HepG2 (cell line): Measurements from ENCODE around the gene EPHB6. TPM values are rescaled to one million over a fixed set of nuclear protein-coding genes. Genes with fewer than 3 reads are reported as not detected.

Source experiments
- ATAC-seq: fragments of 200-7000 bp; cut with Tn5 transposase; 3 replicates; pipeline ENCODE4 v1.9.1; 2020; ENCODE audit warnings: mild to moderate bottlenecking, moderate library complexity
- BruUV-seq: library from RNA; stranded (reverse); fragments of 400-500 nt; replicated peaks from 2 replicates; lab custom pipeline; 2021; lab: Mats Ljungman, UMichigan
- CTCF ChIA-PET: fragments of 300-600 bp; formaldehyde crosslinking; extraction: SDS; loops from one replicate; lab custom pipeline; 2021; ENCODE audit warnings: low total read pairs, inconsistent platforms, low intra/inter-chr PET ratio; lab: Yijun Ruan, JAX
- POLR2A ChIA-PET: fragments of 350-600 bp; sonication (Branson Sonifier 250); formaldehyde crosslinking; loops from one replicate; lab custom pipeline; 2020; ENCODE audit warnings: antibody characterized with exemption, inconsistent platforms; lab: Yijun Ruan, JAX
- DNase-seq: peaks from one replicate; pipeline ENCODE4 v3.0.0-alpha.2; 2015; ENCODE audit warnings: low spot score
- FAIRE-seq: peaks from 3 replicates; lab custom pipeline; 2011; peaks lifted over from hg19 to GRCh38; lab: Jason Lieb, UNC
- H2AFZ ChIP-seq: one replicate; pipeline ENCODE4 v1.6.1; 2011; ENCODE audit warnings: low read length, inconsistent platforms
- H3K27ac ChIP-seq: fragments of 300-600 bp; 3 replicates; pipeline ENCODE4 v1.8.0; 2011; ENCODE audit warnings: mixed run types, mild to moderate bottlenecking, mixed read lengths, low read length, inconsistent platforms; ENCODE audit not compliant: insufficient read depth; ENCODE audit errors: extremely low read length
- H3K27me3 ChIP-seq, 2 experiments: fragments of 200-600 bp in 1 of 2; 2 replicates in 1 of 2; 3 replicates in 1 of 2; pipeline versions ENCODE4 v1.6.0 to v1.8.0; 2011; ENCODE audit warnings: low read length in 2 of 2, mild to moderate bottlenecking in 2 of 2, moderate library complexity in 2 of 2, inconsistent platforms in 1 of 2; ENCODE audit not compliant: insufficient read depth in 2 of 2, control insufficient read depth in 1 of 2
- H3K36me3 ChIP-seq, 2 experiments: fragments of 200-600 bp in 1 of 2; replicated peaks in 1 of 2; 2 replicates in 1 of 2; 3 replicates in 1 of 2; pipeline versions ENCODE4 v1.5.1 to v1.8.0; 2011; ENCODE audit warnings: low read length in 2 of 2, inconsistent platforms in 1 of 2; ENCODE audit not compliant: insufficient read depth in 2 of 2, control insufficient read depth in 1 of 2
- H3K4me1 ChIP-seq: 2 replicates; pipeline ENCODE4 v1.5.1; 2012; ENCODE audit warnings: low read length, inconsistent platforms; ENCODE audit not compliant: insufficient read depth
- H3K4me2 ChIP-seq: 2 replicates; pipeline ENCODE4 v1.6.0; 2011; ENCODE audit warnings: low read depth, low read length, inconsistent platforms
- H3K4me3 ChIP-seq, 3 experiments: fragments of 200-600 bp in 1 of 3; sonication (generic), shearing (Covaris generic) in 1 of 3; replicated peaks in 1 of 3; 2 replicates each; pipeline ENCODE4 v1.5.1; 2011 to 2016; ENCODE audit warnings: low read length in 3 of 3, inconsistent platforms in 2 of 3, low read depth in 2 of 3, mild to moderate bottlenecking in 2 of 3, control low read depth in 1 of 3, mixed read lengths in 1 of 3; ENCODE audit not compliant: insufficient read depth in 1 of 3
- H3K79me2 ChIP-seq: one replicate; pipeline ENCODE4 v1.6.1; 2011; ENCODE audit warnings: low read length, inconsistent platforms; ENCODE audit not compliant: insufficient read depth
- H3K9ac ChIP-seq: 2 replicates; pipeline ENCODE4 v1.6.0; 2011; ENCODE audit warnings: mild to moderate bottlenecking, low read depth, low read length, inconsistent platforms; ENCODE audit not compliant: insufficient read depth
- H3K9me3 ChIP-seq: 2 replicates; pipeline ENCODE4 v1.5.1; 2012; ENCODE audit warnings: mild to moderate bottlenecking, low read length
- H4K20me1 ChIP-seq: 2 replicates; pipeline ENCODE4 v1.6.0; 2011; ENCODE audit warnings: inconsistent platforms, mild to moderate bottlenecking, low read length, moderate library complexity; ENCODE audit not compliant: insufficient read depth
- BRCA1 ChIP-seq: sonication (generic); formaldehyde crosslinking; IDR thresholded peaks from 2 replicates; pipeline ENCODE4 v1.4.0; 2020; ENCODE audit warnings: missing genetic modification reagents
- CCAR2 ChIP-seq: fragments of 200-400 bp; formaldehyde crosslinking; optimal IDR thresholded peaks from 2 replicates; pipeline ENCODE3; 2018; ENCODE audit warnings: low read depth, mild to moderate bottlenecking, low read length, moderate library complexity
- HDAC2 ChIP-seq: sonication (generic); formaldehyde crosslinking; IDR thresholded peaks from 2 replicates; pipeline ENCODE4 v1.4.0; 2020; ENCODE audit warnings: missing genetic modification reagents
- HOMEZ ChIP-seq: IDR thresholded peaks from 2 replicates; pipeline ENCODE4 v1.6.1; 2016; ENCODE audit warnings: low read depth
- MAFK ChIP-seq, 2 experiments: IDR thresholded peaks in 1 of 2; conservative IDR thresholded peaks in 1 of 2; 2 replicates each; pipeline ENCODE4 v1.6.1; 2011; ENCODE audit warnings: improper control_type of control experiment in 2 of 2, low read length in 2 of 2
- MYNN ChIP-seq: sonication (generic); formaldehyde crosslinking; IDR thresholded peaks from 2 replicates; pipeline ENCODE4 v1.4.0; 2020; ENCODE audit warnings: mild to moderate bottlenecking, low read depth, missing genetic modification reagents
- NCOR1 ChIP-seq: fragments of 200-600 bp; sonication (generic); IDR thresholded peaks from 2 replicates; pipeline ENCODE4 v1.7.0; 2017; ENCODE audit warnings: antibody characterized with exemption, low read length, borderline replicate concordance
- STAG1 ChIP-seq: sonication (generic); formaldehyde crosslinking; IDR thresholded peaks from 2 replicates; pipeline ENCODE4 v1.4.0; 2020; ENCODE audit warnings: missing genetic modification reagents
- ZBTB42 ChIP-seq: sonication (generic); formaldehyde crosslinking; IDR thresholded peaks from 2 replicates; pipeline ENCODE4 v1.5.0; 2020; ENCODE audit warnings: mild to moderate bottlenecking, missing genetic modification reagents
- ZNF143 ChIP-seq: sonication (generic); formaldehyde crosslinking; IDR thresholded peaks from 2 replicates; pipeline ENCODE4 v1.4.0; 2020; ENCODE audit warnings: missing genetic modification reagents
- ZNF224 ChIP-seq: sonication (generic); formaldehyde crosslinking; IDR thresholded peaks from 2 replicates; pipeline ENCODE4 v1.5.0; 2020; ENCODE audit warnings: mild to moderate bottlenecking, missing genetic modification reagents
- ZNF780A ChIP-seq: sonication (generic); formaldehyde crosslinking; IDR thresholded peaks from 2 replicates; pipeline ENCODE4 v1.8.0; 2022; ENCODE audit warnings: mild to moderate bottlenecking, missing genetic modification reagents, moderate library complexity
- WGBS: methylation state at CpG from one replicate; pipeline ENCODE4 v1.1.6; 2017; ENCODE audit warnings: low lambda C conversion rate; 5-methylcytosine and 5-hydroxymethylcytosine counted together
- in situ Hi-C: cut with HindIII; loops from 2 replicates; pipeline ENCODE4 v1.10.0; 2017; ENCODE audit warnings: low pct_unique_long_range_greater_than_20kb; ENCODE audit not compliant: extremely low pct_ligation_motif_present
- intact Hi-C: fragments of 100-400 bp; cut with micrococcal nuclease; formaldehyde crosslinking; loops from one replicate; pipeline ENCODE4 v1.10.0; 2022; ENCODE audit not compliant: unreplicated experiment
- polyA plus RNA-seq, 8 experiments: library from polyadenylated mRNA; depleted of rRNA in 3 of 8; stranded (reverse) in 7 of 8; unstranded in 1 of 8; fragments of >200 nt; fragmentation: Illumina TruSeq in 4 of 8; extraction: Trizol in 4 of 8; gene quantifications; 2 replicates each; pipeline versions ENCODE4 v1.2.1 to v1.2.3, GENCODE V29; 2011 to 2016; ENCODE audit warnings: low read depth in 4 of 8, missing spikeins in 1 of 8, mixed read lengths in 1 of 8; ENCODE audit not compliant: insufficient read depth in 1 of 8
- total RNA-seq, 5 experiments: library from RNA; depleted of rRNA; stranded (reverse); fragments of >200 nt; fragmentation: Illumina TruSeq; extraction: Trizol; gene quantifications; 2 replicates each; pipeline ENCODE4 v1.2.3, GENCODE V29; 2016; ENCODE audit warnings: low read depth in 1 of 5
- TF ChIP-seq, protein P1 (sequence below): sonication (generic); formaldehyde crosslinking; IDR thresholded peaks from 2 replicates; pipeline ENCODE4 v1.4.0; 2020; ENCODE audit warnings: missing genetic modification reagents, mild to moderate bottlenecking, borderline replicate concordance

The EPHB6 gene
- total and polyA plus RNA-seq, 2 of the 13 experiments (the other 11 are each of a cell fraction or from before 2014, with no cell fraction given), result not detected

- CTCF ChIA-PET, result no interaction called here
- in situ Hi-C loops (no loop called here), intact Hi-C loops (no loop called here)
- no peak overlapping the region for H3K27ac ChIP-seq
- ATAC-seq (no peak), DNase-seq (no peak), FAIRE-seq (no peak)
- H3K79me2 ChIP-seq, result no peaks in the 10 kb centered on the region
- 4% methylated on average over 6 of the region's 6 CpGs for WGBS
- H3K9me3 ChIP-seq, result no peaks in the 10 kb centered on the region
- POLR2A ChIA-PET, result no interaction called here
- no peaks in the 10 kb centered on the region for H3K27me3 ChIP-seq
- no peaks in the 10 kb centered on the region for H4K20me1 ChIP-seq
- no peak overlapping the region for H3K4me3 ChIP-seq
- TF ChIP-seq ZNF780A (no peak), HOMEZ (CRISPR knock-in tag) (no peak), STAG1 (no peak), HDAC2 (CRISPR knock-in tag) (no peak), NCOR1 (no peak), MAFK (conservative IDR thresholded peaks at IDR 0.05 in 1 of 2, IDR thresholded peaks at IDR 0.05 in 1 of 2; ENCODE audit: low read length in 2 of 2) (no peak), CCAR2 (no peak), MYNN (CRISPR knock-in tag) (no peak), BRCA1 (CRISPR knock-in tag) (no peak), ZNF143 (CRISPR knock-in tag) (no peak), ZBTB42 (CRISPR knock-in tag) (no peak), ZNF224 (CRISPR knock-in tag) (no peak)
- TF ChIP-seq, protein P1, sequence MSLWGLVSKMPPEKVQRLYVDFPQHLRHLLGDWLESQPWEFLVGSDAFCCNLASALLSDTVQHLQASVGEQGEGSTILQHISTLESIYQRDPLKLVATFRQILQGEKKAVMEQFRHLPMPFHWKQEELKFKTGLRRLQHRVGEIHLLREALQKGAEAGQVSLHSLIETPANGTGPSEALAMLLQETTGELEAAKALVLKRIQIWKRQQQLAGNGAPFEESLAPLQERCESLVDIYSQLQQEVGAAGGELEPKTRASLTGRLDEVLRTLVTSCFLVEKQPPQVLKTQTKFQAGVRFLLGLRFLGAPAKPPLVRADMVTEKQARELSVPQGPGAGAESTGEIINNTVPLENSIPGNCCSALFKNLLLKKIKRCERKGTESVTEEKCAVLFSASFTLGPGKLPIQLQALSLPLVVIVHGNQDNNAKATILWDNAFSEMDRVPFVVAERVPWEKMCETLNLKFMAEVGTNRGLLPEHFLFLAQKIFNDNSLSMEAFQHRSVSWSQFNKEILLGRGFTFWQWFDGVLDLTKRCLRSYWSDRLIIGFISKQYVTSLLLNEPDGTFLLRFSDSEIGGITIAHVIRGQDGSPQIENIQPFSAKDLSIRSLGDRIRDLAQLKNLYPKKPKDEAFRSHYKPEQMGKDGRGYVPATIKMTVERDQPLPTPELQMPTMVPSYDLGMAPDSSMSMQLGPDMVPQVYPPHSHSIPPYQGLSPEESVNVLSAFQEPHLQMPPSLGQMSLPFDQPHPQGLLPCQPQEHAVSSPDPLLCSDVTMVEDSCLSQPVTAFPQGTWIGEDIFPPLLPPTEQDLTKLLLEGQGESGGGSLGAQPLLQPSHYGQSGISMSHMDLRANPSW (CRISPR knock-in tag), result no peak
- H3K36me3 ChIP-seq, result no peaks in the 10 kb centered on the region
- H2AFZ ChIP-seq, result no peak overlapping the region
- H3K4me2 ChIP-seq, result no peak overlapping the region
- H3K9ac ChIP-seq, result no peak overlapping the region
- BruUV-seq, result no TSS peak
- no peaks in the 10 kb centered on the region for H3K4me1 ChIP-seq
Measured at GRCh38 chr7:142833174-142834048, 21.5 kb upstream of the EPHB6 start.
